ENCODE data around the gene ANKRD42.
A peak's percentile ranks its signal among the peaks of the same experiment; 100 is the strongest.

ANKRD42 gene

DNA sequence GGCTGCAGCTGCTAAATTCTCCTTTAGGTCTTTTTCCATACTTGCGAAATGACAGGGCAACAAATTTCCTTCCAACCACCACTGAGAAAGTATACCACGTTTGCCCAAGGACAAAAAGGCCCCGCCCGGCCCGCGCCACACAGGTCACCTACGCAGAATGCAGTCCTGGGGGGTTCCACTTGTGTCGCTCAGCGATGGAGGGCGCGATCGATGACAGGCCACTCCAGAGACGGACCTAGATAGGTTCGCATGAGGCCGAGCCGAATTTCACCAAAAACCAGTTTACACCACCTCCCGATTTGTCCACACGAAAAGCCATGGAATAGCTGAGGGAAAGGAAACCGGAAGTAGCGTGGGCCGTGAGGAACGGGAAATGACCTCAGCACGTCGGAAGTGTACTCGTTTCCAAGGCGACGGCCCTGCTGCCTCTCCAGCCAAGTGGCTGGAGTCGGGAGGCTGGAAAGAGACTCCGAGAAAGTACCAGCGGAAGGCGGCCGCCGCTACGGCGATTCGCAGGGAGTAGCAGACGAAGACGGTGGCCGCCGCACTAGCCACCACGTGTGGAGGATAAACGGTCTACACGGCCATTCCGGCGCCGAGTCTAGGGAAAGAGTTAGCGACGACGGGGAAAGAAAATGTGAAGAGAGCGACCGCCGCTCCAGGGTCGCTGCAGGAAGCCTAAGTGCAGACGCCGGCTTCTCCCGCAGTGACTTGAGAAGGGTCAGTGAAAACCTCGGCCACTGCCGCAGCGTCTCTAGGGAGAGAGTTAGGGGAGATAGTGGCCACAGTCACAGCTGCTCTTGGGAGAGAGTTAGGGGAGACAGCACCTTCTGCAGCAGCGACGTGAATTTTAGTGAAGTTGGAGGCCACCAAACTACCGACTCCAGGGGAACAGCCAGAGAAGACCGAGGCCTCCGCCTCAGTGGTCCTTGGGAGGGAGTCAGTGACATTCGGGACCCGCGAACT lies at the start of gene ANKRD42:
TSS of gene ANKRD42 (plus strand) at position 398 of the 966 bp plus-strand sequence. CDS start 959 bp downstream, outside the sequence.
- DNase-seq (ENCODE audit: low spot score): peak; percentile 98

DNA sequence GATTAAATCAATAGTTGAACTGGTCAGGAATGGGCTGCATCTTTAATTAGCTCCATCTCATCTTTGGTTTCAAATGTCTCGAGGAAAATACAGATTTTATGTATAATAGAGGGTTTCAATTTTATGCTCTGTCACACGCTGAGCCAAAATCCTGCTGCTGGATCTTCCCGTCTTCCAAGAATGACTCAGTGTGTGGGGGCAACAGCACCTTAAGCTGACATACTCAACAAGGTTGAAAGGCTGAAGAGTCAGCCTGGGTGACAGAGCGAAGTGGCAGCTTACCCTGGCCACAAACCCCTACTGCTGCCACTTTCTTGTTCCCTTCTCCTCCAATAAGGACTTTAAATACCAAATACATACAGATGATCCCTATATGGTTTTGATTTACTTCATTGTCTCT lies 45.6 kb upstream of the ANKRD42 start:
- no peak for DNase-seq (ENCODE audit: low spot score)

DNA sequence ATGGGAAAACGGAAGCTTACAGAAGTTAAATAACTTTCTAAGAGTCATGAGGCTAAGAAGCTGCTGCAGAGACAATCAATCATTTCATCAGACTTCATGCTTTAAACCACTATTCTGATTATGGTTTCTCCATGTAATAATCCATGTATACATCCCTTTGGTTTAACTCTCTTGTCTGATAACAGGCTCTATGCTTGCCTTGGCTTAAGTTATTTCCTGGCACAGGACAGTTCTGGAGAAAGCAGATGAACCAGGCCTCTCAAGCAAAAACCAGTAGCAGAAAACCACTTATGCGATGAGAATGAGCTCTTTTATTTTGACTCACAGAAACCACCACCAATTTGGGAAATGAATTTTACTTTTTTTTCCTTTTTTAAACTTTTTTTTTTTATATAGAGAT lies 43.1 kb upstream of the ANKRD42 start:
- no peak for DNase-seq (ENCODE audit: low spot score)

DNA sequence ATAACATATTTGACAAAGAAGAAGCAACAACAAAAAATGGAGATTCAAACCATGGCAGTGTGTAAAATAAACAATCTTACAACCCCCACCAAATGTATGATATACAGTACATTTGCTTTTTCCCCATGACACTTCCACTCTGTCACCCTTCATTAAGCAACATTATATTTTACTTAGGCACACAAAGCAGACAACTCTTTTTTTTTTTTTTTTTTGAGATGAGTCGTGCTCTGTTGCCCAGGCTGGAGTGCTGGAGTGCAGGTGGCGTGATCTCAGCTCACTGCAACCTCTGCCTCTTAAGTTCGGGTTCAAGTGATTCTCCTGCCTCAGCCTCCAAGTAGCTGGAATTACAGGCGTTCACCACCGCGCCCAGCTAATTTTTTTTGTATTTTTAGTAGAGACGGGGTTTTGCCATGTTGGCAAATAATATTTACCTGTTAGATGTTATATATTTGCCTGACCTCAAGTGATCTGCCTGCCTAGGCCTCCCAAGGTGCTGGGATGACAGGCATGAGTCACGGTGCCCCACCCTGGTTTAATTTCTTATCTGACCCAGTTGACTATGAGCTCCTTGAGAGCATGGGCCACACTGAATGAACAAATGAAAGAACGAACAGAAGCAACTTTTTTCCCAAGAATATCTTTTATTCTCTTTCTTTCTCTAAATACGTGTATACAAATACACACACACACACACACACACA lies 42.1 kb upstream of the ANKRD42 start:
- DNase-seq (ENCODE audit: low spot score): no peak

DNA sequence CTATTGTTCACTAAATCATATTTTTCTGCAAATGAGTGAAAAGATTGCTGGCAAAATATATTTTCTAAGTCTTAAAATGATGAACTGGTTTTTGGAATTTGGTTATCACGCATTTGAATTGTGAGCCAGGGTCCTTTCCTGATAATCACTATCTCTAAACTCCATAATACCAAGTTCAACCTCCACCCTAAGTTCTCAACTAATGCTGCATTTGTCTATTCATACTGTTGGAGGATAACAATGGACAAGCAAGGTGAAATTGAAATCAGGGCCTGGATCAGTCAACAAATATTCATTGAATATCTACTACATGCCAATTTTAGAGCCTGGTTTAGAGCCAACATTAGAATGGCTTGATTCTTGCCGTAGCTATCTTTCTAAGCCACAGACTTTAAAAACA lies 41.2 kb upstream of the ANKRD42 start:
- DNase-seq (ENCODE audit: low spot score): no peak

DNA sequence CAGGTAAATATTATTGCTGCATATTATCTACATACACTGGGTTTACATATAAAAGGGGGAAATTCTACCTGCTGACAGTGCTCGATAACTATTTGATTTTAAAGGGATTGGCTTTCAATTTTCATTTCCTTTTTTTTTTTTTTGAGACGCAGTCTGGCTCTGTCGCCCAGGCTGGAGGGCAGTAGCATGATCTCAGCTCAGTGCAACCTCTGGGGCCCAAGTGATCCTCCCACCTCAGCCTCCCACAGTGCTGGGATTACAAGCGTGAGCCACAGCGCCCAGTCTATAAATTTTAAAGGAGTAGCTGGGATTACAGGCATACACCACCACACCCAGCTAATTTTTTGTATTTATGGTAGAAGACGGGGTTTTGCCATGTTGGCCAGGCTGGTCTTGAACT lies 39.7 kb upstream of the ANKRD42 start:
- DNase-seq (ENCODE audit: low spot score): no peak

DNA sequence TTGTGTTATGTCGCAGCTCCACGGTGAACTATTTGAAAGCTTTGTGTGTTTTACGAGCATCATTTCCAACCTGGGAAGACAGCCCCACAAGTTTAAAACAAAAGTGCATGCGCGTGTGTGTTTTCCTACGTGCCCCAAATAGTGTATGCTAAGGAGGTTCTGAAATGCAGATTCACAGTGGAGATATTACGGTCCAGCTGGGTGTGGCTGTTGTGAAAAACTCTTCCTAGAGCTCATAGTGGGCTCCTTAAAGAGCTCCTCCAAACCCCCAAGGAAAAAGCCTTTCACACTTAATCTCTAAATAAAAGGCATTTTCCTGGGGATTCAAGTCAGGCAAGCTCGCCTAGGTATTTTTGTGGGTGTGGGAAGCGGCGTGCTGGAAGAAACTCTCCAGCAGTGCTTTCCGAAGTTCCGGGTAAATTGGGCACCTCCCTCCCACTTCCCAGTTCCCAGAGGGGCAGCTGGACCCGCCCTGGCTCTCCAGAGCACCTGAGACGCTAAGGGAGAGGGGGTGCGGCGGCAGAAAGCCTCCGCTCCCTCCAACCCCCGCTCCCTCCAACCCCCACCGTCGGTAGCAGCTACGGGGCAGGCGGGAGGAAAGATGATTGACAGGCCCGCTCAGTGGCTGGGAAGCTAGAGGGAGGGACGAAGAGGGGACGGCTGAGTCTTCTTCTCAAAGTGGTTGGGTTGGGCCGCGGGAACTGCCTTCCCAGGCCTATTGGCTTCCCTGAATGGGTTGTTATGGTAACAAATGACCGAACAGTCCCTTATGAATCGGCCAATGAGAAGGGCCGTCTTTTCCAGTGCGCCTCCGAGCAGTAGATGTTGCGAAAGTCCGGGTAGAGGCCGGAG lies 37.1 kb upstream of the ANKRD42 start:
- peak; percentile 50 for DNase-seq (ENCODE audit: low spot score)

DNA sequence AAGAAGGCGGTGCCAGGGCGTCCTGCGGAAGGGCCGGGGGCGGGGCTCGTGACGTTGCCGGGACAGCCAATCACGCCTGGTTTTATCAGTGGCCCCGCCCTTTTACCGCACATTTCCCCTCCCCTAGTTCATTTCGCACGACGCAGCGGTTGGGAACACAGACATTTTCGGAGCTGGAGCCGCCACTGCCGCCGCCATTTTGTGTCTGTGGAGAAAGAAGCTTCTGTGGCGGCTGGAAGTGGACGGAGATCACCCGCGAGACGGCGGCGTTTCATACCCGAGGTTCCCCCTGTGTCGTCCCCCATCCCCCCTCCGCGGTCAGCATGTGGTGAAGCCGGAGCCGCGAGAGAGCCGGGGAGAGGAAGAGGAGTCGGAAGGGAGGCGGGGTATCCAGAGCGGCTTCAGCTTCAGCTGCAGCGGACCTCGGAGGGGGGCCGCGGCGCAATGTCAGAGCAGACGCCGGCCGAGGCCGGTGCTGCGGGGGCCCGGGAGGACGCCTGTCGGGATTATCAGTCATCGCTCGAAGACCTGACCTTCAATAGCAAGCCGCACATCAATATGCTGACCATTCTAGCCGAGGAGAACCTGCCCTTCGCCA lies 36.4 kb upstream of the ANKRD42 start, which contains the start of gene PCF11:
TSS of gene PCF11 (plus strand) at position 136 of the 598 bp plus-strand sequence. CDS start at position 445, 309 bp downstream.
- DNase-seq (ENCODE audit: low spot score): peak; percentile 100

DNA sequence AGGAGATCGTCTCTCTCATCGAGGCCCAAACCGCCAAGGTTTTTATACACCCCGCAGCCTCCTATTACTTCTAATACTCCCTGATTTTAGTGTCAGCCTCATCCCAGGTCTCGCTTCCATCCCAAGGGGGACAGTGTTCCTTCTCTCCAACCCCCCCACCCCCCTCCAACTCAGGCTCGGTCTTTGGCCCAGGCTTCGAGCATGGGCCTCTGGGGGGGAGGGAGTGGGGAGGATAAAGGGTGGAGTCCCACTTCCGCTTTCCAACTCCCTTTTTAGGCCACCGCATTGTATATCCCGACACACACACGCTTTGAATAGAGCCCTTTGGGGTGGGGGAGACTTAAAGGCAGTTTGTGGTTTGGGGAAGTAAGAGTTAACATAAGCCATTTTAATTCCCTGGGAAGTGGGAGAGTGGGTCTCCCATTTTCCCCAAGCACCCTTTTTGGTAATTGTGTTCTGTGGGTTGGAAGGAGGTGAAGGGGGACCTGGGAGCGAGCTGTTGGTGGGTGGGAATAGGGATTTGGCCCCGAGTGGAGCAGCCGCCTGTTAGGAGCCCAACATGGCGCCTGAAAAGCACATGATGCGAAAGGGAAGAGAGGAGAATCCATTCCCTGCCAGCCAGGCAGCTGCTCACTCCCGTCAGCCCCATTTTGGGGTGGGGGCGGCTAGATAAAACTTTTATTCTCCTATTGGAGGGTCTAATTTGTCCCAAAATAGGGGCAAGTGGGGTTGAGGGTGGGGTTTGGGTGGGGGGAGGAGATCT lies 35.7 kb upstream of the ANKRD42 start:
- DNase-seq (ENCODE audit: low spot score): peak; percentile 79

DNA sequence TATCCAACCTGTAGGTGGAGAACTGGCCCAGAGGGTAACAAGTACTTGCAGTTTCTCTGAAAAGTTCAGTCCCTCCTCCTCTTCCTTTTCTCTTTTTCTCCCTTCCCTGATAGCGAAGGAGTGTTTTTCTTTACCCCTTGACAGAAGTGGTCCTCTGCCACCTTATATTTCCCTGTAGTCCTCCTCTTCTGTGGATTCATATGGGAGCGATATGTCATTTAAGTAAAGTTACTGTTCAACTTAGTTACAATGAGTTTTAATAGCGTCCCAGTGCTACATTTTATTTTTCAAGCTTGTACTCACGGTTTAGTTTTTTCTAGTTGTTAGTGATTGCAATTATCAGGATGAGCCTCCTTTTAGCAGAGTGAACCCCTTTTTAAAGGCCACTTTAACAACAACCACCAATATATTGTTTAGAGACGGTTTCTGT lies 35.1 kb upstream of the ANKRD42 start:
- DNase-seq (ENCODE audit: low spot score): no peak

DNA sequence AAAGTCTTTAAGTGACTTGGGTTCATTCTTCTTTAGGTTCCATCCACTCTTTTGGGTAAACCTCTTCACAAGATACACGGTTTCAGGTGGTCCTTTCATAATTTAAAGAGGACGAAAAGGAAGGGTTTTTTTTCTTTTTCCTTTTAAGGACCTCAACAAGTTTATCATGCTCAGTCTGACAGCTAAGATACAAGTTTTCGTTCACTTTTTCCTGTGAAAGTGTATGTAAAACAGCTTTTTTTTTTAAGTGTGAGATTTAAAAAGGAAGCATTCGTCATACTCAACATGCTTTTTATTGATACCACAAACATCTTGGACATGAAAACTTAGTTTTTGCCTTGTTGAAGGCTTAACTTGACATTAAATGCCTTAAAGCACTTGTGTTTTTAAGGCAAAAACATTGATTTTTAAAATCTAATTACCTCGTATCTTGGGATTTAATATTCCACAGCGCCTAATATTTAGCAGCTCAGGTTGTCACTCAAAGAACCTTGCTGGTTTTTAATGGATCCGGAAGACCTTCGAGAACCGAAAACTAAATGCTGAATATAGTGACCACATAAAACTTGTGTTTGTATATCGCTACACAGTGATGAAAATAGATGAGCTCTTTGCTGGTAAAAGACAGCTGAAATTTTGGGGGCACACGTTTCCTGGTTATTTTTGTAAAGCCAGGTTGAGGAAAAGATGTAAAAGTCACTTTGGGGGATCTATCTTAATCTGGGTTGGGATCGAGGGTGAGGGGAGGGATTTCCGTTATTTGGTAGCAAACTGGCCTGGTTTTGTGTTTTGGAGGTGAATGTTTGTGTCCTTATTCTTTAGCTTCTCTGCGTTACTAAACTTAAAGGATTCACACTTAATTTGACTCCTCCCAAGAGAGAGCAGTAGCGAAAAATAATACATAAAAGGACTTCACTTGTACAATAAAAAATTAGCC lies 34.3 kb upstream of the ANKRD42 start:
- DNase-seq (ENCODE audit: low spot score): no peak

DNA sequence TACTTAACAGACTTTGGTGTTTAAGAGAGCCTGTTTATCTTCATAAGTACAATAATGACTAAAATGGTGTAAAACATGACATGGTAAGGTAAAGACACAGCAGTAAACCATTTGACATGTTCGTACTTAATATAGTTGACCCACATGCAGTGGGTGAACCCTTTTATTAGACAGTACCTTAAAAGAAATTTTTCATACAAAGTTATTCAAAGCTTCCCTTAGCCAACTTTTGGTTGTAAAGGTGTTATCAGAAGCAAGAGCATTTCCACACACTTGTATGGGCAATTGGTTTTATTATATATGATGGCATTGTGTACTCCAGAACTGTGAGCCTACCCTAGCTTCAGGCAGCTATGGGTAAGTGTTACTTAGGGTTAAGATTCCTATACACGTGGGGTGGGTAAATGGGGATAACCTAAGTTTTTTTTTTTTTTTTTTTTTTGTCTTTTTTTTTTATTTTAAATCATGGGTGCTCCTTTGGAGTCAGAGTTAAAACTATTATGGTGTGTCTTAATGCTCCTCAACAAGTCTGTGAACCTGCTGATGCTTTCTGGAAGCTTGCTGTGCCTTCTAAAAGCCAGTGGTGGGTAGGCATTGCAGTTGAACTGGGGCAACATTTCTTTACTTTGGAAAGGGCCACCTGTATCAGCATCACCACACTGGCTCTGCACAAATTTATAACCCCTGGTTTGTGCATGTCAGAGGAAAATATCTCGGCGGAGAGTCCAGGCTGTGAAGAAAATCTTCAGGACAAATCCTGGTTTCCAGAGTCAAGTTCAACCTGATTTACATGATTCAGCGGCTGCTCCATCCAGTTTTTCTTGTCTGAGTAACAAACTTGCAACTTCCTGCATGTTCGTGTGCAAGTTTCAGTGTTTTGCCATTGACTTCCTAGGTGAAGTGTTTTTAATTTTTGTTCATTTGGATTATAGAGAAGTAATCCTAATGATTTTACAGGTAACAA lies 33.3 kb upstream of the ANKRD42 start:
- DNase-seq (ENCODE audit: low spot score): no peak

DNA sequence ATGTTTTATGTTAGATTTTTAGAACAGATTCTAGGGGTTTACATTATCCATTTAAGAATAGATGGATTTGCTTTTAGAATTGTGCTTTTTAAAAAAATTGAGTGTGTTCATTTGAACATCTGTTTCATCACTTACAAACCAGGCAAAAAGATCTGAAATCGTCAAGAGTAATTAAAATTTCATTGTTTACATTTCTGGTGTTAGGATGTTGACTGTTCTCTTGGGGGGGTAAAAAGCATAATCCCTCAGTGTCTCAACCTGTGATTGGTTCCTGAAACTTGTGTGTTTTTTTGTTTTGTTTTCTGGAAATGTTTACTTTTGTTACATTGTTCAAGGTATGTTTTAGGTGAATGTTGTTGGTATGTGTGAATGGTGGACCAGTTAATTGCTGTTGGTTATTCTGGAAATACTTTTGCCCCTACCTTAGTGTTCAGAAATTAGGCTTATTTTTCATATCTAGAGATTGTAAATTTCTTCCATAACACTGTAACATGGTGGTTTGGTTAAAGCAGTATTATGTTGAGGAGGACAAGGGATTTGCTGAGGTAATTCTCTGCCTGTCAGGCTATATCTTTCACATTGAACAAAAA lies 31.8 kb upstream of the ANKRD42 start:
- DNase-seq (ENCODE audit: low spot score): no peak

DNA sequence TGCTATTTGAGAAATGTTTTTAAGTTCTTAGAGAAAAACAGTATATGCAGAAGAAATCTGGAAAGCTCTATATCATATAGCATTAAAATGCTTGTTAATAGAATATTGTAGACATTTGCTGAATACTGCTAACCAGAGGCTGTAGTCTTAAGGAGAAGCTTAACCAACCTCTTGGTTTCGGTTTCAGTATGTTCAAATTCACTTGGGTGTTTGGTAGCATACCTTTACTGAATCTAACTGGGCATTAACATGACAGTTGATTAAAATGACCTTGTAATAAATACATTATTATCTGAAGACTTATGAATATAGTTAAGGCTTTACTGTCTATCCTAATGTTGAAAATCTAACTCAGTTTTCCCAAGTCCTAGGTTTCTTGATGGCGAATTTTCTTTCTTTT lies 31.1 kb upstream of the ANKRD42 start:
- no peak for DNase-seq (ENCODE audit: low spot score)

DNA sequence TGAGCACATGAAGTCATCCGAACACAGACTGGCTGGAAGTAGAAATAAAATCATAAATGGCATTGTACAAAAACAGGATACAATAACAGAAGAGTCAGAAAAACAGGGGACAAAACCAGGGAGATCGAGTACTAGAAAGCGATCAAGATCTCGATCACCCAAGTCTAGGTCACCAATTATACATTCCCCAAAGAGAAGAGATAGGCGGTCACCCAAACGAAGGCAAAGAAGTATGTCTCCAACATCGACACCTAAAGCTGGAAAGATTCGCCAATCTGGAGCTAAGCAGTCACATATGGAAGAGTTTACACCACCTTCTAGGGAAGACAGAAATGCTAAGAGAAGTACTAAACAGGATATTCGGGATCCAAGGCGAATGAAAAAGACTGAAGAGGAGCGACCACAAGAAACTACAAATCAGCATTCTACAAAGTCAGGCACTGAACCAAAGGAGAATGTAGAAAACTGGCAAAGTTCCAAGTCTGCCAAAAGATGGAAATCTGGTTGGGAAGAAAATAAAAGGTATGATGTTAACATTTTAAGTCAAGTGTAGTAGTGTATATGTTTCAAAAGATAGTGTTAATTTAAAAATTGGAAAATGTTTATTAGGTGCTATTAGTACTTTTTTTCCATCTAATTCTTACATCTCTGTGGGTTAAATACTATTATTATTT lies 27.2 kb upstream of the ANKRD42 start:
- DNase-seq (ENCODE audit: low spot score): no peak

DNA sequence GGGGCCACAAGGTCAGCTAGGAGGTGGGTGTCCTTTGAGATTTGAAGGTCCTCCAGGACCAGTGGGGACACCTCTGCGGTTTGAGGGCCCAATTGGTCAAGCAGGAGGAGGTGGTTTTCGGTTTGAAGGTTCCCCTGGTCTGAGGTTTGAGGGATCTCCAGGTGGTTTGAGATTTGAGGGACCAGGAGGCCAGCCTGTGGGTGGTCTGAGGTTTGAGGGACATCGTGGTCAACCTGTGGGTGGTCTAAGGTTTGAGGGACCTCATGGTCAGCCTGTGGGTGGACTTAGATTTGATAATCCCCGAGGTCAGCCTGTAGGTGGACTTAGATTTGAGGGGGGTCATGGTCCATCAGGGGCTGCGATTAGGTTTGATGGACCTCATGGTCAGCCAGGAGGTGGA lies 24.8 kb upstream of the ANKRD42 start:
- DNase-seq (ENCODE audit: low spot score): no peak

DNA sequence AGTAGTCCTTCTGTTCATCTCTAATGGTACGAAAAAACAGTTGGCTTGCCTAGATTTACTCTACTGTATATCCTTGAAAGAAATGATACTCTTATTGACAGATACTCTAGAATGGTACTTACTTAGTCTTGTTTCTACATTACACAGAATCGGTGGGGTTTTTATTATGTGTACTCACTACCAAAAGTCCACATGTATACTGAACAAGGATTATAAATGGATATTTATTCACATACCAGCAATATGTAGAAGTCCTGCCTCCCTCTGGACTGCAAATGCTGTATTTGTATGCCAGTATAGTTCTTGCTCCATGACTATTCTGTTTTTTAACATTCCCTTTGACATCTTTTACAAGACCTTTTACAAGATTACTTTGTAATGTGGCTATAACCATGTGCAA lies 22.6 kb upstream of the ANKRD42 start:
- no peak for DNase-seq (ENCODE audit: low spot score)

DNA sequence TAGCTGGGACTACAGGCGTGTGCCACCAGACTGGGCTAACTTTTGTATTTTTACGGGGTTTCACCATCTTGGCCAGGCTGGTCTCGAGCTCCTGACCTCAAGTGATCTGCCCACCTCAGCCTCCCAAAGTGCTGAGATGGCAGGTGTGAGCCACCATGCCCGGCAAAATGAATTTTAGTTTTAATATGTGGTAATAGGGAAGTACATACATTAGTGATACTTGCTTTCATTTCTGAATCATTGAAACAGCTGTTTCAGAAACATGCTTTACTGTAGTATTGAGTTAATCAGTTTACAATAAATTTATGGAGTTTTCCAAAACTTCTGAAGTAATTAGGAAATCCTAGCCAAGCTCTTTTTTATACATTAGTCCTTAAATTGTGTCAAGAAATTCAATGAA lies 21.0 kb upstream of the ANKRD42 start:
- DNase-seq (ENCODE audit: low spot score): no peak
